KMS-11 (cell line): ENCODE data around the gene LENG8.

Source experiments
- H2AFZ ChIP-seq: fragments of 200-600 bp; sonication (generic); 2 replicates; pipeline ENCODE4 v1.6.1; 2016; ENCODE audit warnings: antibody characterized with exemption, mixed run types, low read depth
- H3K27ac ChIP-seq: fragments of 200-600 bp; sonication (generic); 2 replicates; pipeline ENCODE4 v1.6.1; 2016; ENCODE audit warnings: mild to moderate bottlenecking, mixed run types
- H3K27me3 ChIP-seq: fragments of 200-600 bp; sonication (generic); 2 replicates; pipeline ENCODE4 v1.6.1; 2017; ENCODE audit warnings: mild to moderate bottlenecking, low read depth, mixed run types, moderate library complexity; ENCODE audit not compliant: insufficient read depth
- H3K36me3 ChIP-seq: fragments of 200-600 bp; sonication (generic); 2 replicates; pipeline ENCODE4 v1.6.1; 2017; ENCODE audit warnings: mild to moderate bottlenecking, mixed run types; ENCODE audit not compliant: insufficient read depth
- H3K4me1 ChIP-seq: fragments of 200-600 bp; sonication (generic); 2 replicates; pipeline ENCODE4 v1.6.1; 2016; ENCODE audit warnings: mild to moderate bottlenecking, low read depth, mixed run types; ENCODE audit not compliant: poor library complexity, severe bottlenecking
- H3K4me2 ChIP-seq: fragments of 200-600 bp; sonication (generic); 2 replicates; pipeline ENCODE4 v1.7.0; 2016; ENCODE audit warnings: mild to moderate bottlenecking, mixed run types
- H3K4me3 ChIP-seq: fragments of 200-600 bp; sonication (generic); IDR thresholded peaks from 2 replicates; pipeline ENCODE4 v1.6.1; 2017; ENCODE audit warnings: low read depth, low read length, mixed read lengths; ENCODE audit not compliant: insufficient read depth
- H3K79me2 ChIP-seq: fragments of 200-600 bp; sonication (generic); 2 replicates; pipeline ENCODE4 v1.6.1; 2016; ENCODE audit warnings: low read depth, mixed run types; ENCODE audit not compliant: insufficient read depth
- H3K9ac ChIP-seq: fragments of 200-600 bp; sonication (generic); 2 replicates; pipeline ENCODE4 v1.6.1; 2016; ENCODE audit warnings: mild to moderate bottlenecking, mixed run types
- H4K20me1 ChIP-seq: fragments of 200-600 bp; sonication (generic); 2 replicates; pipeline ENCODE4 v1.6.1; 2016; ENCODE audit warnings: mild to moderate bottlenecking, mixed run types; ENCODE audit not compliant: insufficient read depth
- TF ChIP-seq, protein P1 (sequence below): fragments of 200-600 bp; sonication (generic); conservative IDR thresholded peaks from 2 replicates; pipeline ENCODE4 v1.6.1; 2017; ENCODE audit warnings: low read depth, mild to moderate bottlenecking, antibody characterized with exemption, low read length, moderate library complexity, mixed read lengths

Gene LENG8

DNA sequence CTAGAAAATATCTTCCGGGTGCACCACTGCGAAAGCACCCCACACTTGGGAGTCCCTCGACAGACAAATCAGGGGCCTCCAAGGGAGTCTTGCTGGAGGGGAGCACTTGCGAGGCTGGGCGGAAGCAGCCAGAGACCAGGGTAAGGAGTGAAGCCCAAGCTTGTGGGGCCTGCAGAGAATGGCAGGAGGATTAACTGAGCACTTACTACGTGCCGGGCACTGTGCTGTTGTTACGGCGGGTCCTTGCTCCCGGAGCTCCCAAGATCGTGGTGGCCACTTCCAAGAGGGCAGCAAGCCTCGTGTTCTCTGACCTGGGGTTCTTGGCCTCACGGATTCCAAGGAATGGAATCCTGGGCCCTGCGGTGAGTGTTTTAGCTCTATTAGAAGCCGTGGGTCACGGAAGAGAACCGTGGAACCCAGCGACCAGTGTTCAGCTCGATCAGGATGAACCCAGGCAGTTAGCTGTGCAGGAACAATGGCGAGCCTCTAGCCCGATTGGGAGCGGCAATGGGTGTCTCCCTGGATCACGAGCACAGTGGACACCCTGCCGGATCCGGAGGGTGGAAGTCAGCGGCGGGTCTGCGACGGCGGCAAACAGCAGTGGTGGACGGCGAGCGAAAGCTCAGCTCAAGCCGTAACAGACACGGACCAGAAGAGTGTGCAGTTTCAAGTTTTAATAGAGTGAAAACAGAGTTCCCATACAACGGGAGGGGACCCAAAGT lies 24.2 kb upstream of the LENG8 start:
- TF ChIP-seq, protein P1, sequence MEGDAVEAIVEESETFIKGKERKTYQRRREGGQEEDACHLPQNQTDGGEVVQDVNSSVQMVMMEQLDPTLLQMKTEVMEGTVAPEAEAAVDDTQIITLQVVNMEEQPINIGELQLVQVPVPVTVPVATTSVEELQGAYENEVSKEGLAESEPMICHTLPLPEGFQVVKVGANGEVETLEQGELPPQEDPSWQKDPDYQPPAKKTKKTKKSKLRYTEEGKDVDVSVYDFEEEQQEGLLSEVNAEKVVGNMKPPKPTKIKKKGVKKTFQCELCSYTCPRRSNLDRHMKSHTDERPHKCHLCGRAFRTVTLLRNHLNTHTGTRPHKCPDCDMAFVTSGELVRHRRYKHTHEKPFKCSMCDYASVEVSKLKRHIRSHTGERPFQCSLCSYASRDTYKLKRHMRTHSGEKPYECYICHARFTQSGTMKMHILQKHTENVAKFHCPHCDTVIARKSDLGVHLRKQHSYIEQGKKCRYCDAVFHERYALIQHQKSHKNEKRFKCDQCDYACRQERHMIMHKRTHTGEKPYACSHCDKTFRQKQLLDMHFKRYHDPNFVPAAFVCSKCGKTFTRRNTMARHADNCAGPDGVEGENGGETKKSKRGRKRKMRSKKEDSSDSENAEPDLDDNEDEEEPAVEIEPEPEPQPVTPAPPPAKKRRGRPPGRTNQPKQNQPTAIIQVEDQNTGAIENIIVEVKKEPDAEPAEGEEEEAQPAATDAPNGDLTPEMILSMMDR: no peak
- no peaks in the 10 kb centered on the region for H4K20me1 ChIP-seq
- H3K27me3 ChIP-seq: peaks cover 40% of the 10 kb centered on the region
- H3K9ac ChIP-seq: no peak overlapping the region
- H3K36me3 ChIP-seq: no peaks in the 10 kb centered on the region
- no peak overlapping the region for H3K27ac ChIP-seq
- no peak overlapping the region for H2AFZ ChIP-seq
- no peak overlapping the region for H3K4me3 ChIP-seq
- no peaks in the 10 kb centered on the region for H3K4me1 ChIP-seq
- no peaks in the 10 kb centered on the region for H3K79me2 ChIP-seq
- H3K4me2 ChIP-seq: no peak overlapping the region

DNA sequence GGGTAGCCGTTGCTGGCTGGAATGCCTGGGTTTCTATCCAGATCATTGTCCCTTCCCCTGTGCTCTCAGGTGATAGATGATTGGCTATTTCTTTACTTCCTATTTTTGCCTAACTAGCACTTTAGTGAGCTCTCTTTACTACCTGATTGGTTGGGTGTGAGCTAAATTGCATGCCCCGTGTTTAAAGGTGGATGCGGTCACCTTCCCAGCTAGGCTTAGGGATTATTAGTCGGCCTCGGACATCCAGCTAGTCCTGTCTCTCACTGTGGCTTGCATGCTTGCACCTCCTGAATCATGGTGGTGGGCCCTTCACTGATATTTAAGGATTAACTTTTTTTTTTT lies 23.6 kb upstream of the LENG8 start:
- Histone ChIP-seq H3K27ac (no peak overlapping the region), H3K36me3 (no peaks in the 10 kb centered on the region), H2AFZ (no peak overlapping the region), H4K20me1 (no peaks in the 10 kb centered on the region), H3K4me2 (no peak overlapping the region), H3K79me2 (no peaks in the 10 kb centered on the region), H3K4me3 (no peak overlapping the region), H3K9ac (no peak overlapping the region), H3K4me1 (no peaks in the 10 kb centered on the region), H3K27me3 (peaks cover 44% of the 10 kb centered on the region)
- TF ChIP-seq, protein P1: no peak

DNA sequence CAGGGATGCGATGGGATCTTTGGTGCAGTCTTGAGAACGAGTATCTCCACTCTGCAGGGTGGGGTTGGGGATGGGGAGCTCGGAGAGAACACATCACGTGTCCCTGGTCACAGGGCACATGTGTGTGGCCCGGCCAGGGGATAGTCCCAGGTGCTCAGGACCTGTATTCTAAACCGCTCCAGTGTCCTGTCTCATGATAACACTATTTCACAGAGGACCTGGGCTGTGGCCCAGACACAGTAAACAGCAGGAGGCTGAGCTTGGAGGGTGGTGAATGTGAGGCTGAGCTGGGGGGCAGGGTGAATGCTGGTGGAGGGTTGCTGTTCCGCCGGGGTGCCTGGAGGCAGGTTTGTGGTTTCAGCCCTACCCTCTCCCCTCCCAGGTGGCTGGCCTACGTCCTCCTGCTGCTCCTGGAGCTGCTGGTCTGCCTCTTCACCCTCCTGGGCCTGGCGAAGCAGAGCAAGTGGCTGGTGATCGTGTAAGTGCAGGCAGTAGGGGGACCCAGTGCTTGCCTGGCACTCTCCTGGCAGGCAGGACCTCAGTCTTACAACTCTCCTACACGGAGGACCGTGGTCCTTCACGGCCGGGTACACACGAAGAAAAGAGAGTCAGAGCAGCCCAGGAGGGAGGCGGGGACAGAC lies 22.6 kb upstream of the LENG8 start:
- Histone ChIP-seq H3K4me3 (no peak overlapping the region), H3K27ac (no peak overlapping the region), H3K79me2 (no peaks in the 10 kb centered on the region), H4K20me1 (no peaks in the 10 kb centered on the region), H3K4me1 (no peaks in the 10 kb centered on the region), H3K4me2 (no peak overlapping the region), H2AFZ (no peak overlapping the region), H3K27me3 (peaks cover 45% of the 10 kb centered on the region), H3K9ac (no peak overlapping the region), H3K36me3 (no peaks in the 10 kb centered on the region)
- TF ChIP-seq, protein P1: no peak

DNA sequence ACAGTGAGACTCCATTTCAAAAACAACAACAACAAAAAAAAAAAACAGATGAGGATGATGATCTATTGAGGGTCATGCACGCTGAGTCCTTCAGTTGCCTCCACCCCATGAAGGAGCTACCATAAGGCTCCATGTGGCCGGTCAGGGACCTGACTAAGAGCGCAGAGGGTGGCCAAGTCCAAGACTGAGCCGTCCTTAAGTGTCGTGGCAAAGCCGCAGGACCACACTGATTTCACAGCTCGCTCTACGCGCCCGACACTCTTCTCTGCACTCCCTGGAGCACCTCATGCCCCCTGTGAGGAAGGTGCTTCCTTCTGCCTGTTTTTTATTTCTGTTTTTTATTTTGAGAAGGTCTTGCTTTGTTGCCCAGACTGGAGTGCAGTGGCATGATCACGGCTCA lies 21.4 kb upstream of the LENG8 start:
- Histone ChIP-seq H3K79me2 (no peaks in the 10 kb centered on the region), H3K4me1 (no peaks in the 10 kb centered on the region), H3K27me3 (peaks cover 46% of the 10 kb centered on the region), H3K4me2 (no peak overlapping the region), H4K20me1 (no peaks in the 10 kb centered on the region), H3K4me3 (no peak overlapping the region), H3K36me3 (no peaks in the 10 kb centered on the region), H3K9ac (no peak overlapping the region), H3K27ac (no peak overlapping the region), H2AFZ (no peak overlapping the region)
- TF ChIP-seq, protein P1: no peak
